ENCODE data around the gene TRIM72.
"Not testable (repeated sequence)": the region's sequence is repeated elsewhere in the genome, so short reads cannot be mapped to it uniquely, and the experiment has no call there.

The TRIM72 gene

DNA sequence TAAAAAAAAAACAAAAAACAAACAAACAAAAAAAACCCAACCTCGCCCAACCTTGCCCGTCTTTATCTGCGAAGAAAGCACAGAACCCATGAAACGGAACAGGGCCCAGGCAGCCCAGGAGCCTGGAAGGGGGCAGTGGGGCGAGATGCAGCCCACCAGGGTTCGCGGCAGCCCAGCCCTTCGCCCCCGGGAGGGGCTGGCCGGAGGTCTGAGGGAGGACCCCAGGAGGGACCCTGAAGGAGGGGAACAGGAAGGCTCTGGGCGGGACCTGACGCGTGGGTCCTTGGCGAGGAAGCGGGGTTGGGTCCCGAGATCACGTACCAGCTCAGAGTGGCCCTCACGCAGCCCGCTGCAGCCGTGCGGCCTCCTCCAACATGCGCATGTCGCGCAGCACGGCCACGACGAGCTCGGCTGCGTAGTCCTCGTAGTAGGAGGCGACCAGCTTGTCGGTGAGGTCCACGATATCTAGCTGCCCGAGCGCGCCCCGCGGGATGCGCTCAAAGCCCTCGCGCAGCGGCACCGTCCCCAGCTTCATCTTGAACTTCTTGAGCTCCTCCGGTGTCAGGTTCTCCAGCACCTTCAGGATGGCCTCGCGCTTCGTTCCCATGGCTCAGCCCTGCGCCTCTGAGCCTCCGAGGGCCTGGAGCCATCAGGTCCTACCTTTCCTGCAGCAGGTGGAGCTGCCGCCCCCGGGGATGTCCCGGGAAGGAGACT is 2.7 kb downstream of the TRIM72 start, which contains the start of gene PYDC1:
TSS of gene PYDC1 (minus strand) at position 714 of the 714 bp plus-strand sequence. CDS start at position 607, 107 bp downstream.
- DNase-seq = no peak

GRCh38 chr16:31217136-31217530 is 3.2 kb downstream of the TRIM72 start:
- DNase-seq = no peak

GRCh38 chr16:31219154-31219741 is 5.3 kb downstream of the TRIM72 start:
- DNase-seq = no peak

DNA sequence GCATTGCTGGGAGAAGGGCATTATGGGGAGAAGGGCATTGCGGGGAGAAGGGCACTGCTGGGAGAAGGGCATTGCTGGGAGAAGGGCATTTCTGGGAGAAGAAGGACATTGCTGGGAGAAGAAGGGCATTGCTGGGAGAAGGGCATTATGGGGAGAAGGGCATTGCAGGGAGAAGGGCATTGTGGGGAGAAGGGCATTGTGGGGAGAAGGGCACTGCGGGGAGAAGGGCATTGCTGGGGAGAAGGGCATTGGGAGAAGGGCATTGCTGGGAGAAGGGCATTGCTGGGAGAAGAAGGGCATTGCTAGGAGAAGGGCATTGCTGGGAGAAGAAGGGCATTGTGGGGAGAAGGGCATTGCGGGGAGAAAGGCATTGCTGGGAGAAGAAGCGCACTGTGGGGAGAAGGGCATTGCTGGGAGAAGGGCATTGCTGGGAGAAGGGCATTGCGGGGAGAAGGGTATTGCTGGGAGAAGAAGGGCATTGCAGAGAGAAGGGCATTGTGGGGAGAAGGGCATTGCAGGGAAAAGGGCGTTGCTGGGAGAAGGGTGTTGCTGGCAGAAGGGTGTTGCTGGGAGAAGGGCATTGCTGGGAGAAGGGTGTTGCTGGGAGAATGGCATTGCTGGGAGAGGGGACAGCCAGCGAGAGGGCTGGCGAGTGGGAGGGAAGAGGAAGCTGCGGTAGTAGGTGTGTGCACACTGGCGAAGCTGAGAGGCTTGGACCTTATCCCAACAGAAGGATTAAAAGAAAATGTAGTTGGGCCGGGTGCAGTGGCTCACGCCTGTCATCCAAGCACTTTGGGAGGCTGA is 7.6 kb downstream of the TRIM72 start:
- no peak for DNase-seq

- DNase-seq = no peak
Observed at GRCh38 chr16:31223044-31223443, 9.1 kb downstream of the TRIM72 start.

- no peak for DNase-seq
Observed at GRCh38 chr16:31224092-31224955, 10.4 kb downstream of the TRIM72 start.

DNA sequence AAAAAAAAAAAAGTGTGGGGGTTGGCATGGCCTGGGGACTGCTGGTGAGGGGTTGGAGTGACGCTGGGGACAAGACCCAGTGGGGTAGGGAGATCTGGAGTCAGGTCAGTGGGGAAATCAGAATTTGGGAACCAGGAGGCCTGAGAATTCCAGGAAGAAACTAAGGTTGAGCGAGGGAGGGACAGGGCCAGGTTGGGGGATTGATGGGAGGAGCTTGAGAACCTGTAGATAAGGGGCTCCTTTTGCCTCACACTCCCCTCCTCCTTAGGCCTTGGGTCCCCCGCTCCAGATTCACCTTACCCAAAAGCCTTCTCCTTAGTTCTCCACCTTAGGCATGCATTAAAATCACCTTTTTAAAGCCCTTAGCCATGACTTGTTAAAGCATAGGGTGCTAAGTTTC is 11.3 kb downstream of the TRIM72 start:
- DNase-seq = no peak

GRCh38 chr16:31228206-31228605 is 14.3 kb downstream of the TRIM72 start:
- DNase-seq = no peak

- DNase-seq = no peak
Observed at GRCh38 chr16:31229501-31229900, 15.6 kb downstream of the TRIM72 start.

DNA sequence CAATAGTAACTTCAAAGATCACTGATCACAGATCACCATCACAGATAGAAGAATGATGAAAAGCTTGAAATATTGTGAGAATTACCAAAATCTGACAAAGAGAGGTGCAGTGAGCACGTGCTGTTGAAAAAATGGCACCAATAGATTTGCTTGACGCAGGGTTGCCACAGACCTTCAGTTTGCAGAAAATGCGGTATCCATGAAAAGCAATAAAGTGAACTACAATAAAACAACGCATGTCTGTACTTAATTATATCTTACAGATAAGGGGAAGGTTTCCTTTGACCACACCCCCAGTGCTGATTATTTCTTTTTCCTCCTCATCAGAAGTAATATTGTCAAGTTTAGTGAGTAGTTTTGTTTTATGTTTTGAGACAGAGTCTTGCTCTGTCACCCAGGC is 24.1 kb downstream of the TRIM72 start:
- no peak for DNase-seq

GRCh38 chr16:31242206-31242605 is 28.3 kb downstream of the TRIM72 start:
- no peak for DNase-seq

DNA sequence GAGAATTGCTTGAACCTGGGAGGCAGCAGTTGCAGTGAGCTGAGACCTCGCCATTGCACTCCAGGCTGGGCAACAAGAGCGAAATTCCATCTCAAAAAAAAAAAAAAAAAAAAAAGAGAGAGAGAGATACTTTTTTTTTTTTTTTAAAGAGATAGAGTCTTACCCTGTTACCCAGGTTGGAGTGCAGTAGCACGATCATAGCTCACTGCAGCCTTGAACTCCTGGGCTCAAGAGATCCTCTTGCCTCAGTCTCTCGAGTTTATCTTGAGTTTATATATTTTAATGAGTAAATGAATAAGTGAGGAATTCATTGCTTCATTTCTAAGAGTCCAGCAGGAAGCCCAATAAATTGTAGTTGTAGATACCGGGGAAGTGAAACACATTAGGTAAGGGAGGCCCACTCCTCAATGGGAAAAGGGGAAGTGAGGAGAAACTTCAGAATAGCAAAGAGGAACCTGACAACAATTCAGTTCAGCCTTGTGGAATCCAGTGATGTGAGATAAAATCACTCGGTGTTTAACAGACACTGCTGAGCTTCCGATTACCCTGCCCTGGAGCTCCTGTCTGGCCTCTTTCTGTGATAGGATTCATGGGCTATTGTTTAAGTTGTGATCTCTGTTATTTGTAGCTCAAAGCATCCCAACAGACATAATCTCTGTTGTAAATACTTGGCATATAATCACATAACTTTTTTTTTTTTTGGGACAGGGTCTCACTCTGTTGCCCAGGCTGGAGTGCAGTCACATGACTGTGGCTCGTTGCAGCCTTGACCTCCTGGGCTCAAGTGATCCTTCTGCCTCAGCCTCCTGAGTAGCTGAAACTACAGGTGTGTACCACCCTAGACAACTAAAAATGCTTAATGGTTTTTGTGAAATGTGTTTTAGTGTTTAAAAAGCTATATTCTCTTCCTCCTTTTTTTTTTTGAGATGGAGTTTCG is 30.1 kb downstream of the TRIM72 start:
- DNase-seq = no peak

- DNase-seq = not testable (repeated sequence)
Observed at GRCh38 chr16:31245598-31245997, 31.7 kb downstream of the TRIM72 start.

- no peak for DNase-seq
Observed at GRCh38 chr16:31246296-31246695, 32.4 kb downstream of the TRIM72 start.

DNA sequence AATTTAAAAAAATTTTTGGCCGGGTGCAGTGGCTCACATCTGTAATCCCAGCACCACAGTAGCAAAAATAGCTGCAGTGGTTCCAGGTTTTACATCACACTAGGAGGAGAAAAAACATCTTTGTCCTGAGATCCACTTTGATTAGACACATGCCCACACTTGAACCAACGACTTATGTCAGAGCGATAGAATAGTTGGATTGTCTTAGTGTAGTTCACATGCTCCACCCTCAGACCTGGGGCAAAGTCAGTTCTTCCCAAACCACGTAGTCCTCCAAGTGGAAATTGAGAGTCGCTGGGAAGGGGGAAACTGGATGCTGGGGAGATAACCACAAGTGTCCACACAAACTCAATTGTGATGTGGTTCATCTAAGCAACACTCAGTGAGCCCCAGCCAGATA is 34.4 kb downstream of the TRIM72 start:
- no peak for DNase-seq

DNA sequence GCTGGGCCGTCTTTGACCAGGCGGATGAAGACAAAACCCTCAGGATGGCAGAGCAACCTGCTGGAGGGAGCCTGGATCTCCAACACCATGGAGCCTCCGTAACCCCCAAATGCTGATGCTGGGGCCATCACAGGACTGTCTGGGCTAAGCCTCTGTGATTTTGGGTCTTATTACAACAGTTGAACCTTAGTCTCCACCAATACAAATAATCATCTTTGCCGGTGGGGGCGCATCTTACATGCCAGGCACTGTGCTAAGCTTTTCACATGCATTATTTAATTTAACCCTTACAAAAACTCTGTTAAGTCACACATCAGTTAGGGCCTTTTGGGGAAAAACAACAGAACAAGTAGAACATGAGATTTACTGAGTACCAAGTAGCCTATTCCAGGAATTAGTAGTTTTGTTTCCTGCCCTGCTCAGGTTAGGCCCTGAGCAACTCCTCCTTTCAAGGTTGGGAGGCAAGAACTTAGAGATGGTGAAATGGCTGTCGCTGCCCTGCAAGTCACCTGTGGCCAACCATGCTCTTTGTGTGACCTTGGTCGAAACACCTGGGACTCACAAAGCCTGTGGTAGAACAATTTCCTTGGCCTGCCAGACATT is 37.0 kb downstream of the TRIM72 start:
- DNase-seq = no peak

GRCh38 chr16:31251435-31251834 is 37.5 kb downstream of the TRIM72 start:
- no peak for DNase-seq

DNA sequence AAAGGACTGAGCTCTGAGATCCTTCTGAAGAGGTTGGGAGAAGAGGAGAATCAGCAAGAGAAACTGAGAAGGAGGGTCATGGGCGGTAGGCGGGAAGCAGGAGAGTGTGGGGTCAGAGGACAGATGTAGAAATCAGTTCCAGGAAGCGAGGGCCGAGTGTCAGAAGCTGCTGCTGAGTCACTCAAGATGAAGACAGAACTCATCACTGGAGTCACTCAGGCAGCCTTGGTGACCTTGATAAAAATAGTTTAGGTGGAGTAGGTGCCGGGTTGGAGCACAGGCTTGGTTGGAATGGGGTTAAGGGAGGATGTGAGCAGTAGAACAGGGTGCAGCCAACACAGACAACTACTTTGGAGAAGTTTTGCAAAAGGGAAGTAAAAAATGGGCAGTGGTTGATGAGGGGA is 39.7 kb downstream of the TRIM72 start:
- no peak for DNase-seq

DNA sequence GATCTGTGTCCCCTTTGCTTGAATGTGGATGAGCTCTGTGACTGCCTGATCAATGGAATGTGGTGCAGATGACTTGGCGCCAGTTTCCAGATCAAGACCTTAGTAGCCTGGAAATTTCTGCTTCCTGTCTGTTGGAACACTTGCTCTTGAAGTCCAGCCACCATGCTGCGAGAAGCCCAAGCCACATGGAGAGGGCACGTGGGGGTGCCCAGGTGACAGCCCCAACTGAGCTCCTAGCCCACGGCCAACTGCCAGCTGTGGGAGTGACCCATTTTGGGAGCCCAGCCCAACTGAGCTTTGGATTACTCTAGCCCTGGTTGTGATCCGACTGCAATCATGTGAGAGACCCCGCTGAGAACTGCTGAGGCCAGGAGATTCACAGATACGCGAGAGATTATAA is 42.5 kb downstream of the TRIM72 start:
- no peak for DNase-seq

DNA sequence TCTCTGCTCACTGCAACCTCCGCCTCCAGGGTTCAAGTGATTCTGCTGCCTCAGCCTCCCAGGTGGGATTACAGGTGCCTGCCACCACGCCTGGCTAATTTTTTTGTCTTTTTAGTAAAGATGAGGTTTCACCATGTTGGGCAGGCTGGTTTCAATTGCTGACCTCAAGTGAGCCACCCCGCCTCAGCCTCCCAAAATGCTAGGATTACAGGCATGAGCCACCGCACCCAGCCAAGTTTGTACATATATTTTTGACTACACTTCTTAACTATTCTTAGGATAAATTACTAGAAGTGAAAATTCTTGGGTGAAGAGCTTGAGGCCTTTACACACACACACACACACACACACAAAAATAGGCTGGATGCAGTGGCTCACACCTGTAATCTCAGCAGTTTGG is 44.4 kb downstream of the TRIM72 start:
- no peak for DNase-seq

Measured in left hindlimb (tissue), 1 donor.